GM18870 (cell line): ENCODE measurements around the gene APOL1.

Source experiments
- ATAC-seq: cut with Tn5 transposase; IDR thresholded peaks from one replicate; pipeline ENCODE4 v1.9.1; 2021; ENCODE audit warnings: moderate library complexity; ENCODE audit not compliant: unreplicated experiment

Gene APOL1

DNA sequence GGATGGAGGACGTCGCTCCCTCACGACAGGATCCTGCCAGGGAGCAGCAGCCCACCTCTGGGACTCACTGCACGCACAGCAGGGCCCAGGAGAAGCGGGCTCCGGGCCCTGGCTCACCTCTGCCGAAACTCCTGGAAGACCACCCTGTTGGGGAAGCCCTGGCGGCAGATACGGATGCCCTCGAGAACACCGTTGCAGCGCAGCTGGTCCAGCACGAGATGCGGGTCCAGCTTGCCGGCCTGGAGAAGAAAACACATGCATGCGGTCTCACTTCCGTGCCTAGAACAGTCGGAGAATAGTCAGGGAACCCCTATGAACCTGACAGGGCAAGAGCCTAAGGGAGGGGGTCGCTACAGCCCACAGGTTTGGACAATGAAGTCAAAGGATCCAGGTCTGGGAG lies 52.9 kb downstream of the APOL1 start:
- no peak for ATAC-seq

DNA sequence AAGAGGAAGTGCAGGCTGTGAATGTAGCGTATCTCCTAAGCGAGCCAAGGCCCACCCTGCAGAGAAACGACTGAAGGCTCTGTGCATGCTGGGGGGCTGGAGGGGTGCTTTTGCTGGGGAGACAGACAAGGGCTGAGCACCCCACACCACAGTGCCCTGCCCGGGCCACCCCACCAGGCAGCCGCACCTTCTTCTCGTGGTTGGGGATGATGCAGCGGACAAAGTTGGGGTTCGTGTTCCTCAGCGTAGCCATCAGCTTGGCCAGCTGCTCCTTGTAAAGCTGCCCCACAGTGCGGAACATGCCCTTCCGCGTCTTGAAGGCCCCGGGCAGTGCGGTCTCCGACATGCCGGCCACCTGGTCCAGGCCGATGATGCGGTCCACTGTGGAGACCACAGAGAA lies 53.3 kb downstream of the APOL1 start:
- no peak for ATAC-seq

DNA sequence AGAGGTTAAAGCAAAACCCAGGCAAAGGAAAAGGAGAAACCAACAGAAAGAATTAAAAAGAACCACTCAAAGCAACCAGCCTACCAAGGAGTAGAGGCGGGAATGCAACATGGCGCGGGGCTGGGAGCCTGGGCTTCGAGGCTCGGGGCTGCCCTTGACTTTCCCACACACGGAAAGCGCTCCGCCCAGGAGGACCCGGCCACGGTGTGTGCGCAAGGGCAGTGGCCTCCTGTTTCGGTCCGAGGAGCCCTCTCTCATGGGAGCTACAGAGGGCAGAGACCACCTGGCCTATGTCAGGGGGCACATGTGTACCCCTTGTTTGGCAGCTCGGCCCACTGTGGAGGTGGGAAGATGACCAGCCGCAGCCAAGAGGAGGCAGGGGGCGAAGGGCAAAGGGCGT lies 55.9 kb downstream of the APOL1 start:
- no peak for ATAC-seq

DNA sequence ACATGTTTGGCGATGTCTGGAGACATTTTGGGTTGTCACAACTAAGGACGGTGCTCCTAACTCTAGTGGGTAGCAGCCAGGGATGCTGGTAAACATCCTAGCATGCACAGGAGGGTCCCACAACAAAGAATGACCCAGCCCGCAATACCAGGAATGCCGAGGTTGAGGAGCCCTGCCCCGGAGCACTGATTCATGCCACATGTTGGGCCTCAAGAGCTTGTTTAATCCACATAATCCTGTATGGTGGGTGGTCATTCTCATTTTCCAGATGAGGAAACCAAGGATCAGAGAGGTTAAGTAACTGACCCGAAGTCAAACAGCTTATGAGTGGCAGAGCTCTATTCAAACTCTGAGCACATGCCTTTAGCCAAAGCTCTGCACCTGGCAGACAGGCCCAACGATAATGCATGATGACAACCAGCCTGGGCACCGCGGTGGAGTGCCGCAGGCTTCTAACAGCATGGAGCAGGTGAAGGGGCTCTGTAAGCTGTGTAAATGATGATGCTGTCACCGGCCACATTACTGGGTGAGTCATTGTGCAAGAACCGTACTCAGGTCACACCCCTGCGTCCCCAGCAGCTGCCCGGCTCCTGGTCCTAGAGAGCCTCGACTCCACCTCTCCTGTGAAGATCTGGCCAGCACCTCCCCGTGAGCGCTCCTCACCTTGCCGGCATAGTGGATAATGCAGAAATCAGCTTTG lies 58.6 kb downstream of the APOL1 start:
- ATAC-seq, result no peak

DNA sequence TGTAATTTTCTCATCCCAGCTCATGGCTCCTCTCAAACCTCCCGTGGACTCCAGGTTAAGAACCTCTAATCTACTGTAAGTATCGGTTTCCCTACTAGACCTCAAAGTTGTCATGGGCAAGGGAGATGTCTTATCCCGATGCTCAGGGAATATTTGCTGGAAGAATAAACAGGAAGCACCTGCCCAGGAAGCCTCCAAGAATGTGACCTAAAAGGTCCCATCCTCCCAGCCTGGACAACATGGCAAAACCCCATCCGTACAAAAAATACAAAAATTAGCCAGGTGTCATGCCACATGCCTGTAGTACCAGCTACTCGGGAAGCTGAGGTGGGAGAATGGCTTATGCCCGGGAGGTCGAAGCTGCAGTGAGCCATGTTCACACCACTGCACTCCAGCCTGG lies 62.4 kb downstream of the APOL1 start:
- no peak for ATAC-seq

DNA sequence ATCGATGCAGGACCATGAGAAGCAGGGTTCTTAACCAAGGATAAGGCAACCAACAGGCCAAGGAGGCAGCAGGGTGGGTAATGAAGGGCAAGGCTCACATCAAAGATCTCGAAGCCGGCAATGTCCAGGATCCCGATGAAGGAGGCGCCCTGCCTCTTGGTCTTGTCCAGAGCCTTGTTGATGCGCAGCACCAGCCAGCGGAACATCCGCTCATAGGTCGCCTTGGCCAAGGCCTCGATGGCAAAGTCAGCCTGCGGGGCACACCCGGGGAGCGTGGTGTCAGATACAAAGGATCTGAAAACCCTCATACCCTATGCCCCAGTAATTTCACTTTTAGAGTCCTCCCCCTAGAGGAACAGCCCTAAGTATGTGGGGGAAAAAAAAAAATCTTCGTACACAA lies 63.5 kb downstream of the APOL1 start:
- ATAC-seq, result no peak
